Pulmonary artery endothelial cell (primary cell): ENCODE data around the gene PROC. TPM values are rescaled to one million over a fixed set of nuclear protein-coding genes. Genes with fewer than 3 reads are reported as not detected.

Experiments
- DNase-seq: peaks from one replicate; pipeline ENCODE4 v3.0.0-alpha.2; 2011; ENCODE audit warnings: low read depth, low spot score
- total RNA-seq: library from RNA; depleted of rRNA; stranded (reverse); fragments of >200 nt; gene quantifications from 2 replicates; pipeline ENCODE4 v1.2.3, GENCODE V29; 2014

The PROC gene
- not detected in 2 replicates for total RNA-seq

DNA sequence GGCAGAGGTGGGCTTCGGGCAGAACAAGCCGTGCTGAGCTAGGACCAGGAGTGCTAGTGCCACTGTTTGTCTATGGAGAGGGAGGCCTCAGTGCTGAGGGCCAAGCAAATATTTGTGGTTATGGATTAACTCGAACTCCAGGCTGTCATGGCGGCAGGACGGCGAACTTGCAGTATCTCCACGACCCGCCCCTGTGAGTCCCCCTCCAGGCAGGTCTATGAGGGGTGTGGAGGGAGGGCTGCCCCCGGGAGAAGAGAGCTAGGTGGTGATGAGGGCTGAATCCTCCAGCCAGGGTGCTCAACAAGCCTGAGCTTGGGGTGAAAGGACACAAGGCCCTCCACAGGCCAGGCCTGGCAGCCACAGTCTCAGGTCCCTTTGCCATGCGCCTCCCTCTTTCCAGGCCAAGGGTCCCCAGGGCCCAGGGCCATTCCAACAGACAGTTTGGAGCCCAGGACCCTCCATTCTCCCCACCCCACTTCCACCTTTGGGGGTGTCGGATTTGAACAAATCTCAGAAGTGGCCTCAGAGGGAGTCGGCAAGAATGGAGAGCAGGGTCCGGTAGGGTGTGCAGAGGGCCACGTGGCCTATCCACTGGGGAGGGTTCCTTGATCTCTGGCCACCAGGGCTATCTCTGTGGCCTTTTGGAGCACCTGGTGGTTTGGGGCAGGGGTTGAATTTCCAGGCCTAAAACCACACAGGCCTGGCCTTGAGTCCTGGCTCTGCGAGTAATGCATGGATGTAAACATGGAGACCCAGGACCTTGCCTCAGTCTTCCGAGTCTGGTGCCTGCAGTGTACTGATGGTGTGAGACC lies at the start of gene PROC:
PROC (plus strand) TSS at position 128 of the 812 bp plus-strand sequence. CDS start 1,516 bp downstream, outside the sequence.
- no peak for DNase-seq

DNA sequence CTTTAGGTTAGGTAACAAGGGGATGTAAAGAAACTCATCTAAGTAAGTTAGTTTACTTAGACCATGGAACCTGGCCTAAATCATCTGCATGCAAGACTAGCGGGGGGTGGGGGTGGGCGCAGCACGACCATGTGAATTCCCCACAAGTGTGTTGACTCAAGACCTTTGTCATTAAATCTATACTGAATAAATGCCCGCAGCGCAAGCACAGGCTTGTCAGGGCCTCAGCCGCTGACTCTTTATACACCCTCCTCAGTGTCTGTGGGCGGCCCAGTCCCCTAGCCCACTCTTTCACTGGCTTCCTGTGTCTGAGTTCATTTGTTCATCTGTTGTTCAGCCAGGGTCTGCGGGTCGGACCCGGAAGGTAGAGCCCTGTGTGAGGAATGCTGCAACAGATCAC lies 48.2 kb upstream of the PROC start:
- DNase-seq = no peak

DNA sequence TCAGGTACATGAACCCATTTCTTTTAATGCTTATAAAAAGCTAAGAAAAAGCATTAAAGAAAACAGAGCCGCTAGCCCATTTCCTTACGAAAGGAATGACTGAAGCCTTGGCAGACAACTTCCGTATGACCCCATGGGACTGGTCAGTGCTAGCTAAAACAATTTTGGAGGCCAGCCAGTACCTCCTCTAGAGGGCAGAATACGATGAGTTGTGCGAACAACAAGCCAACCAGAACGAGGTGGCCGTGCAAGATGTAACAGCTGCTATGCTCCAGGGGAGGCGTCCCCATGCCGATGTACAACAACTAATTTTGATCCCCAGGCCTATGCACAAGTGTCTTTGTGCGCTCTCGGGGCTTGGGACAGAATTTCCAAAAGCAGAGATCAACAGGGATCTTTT lies 47.2 kb upstream of the PROC start:
- no peak for DNase-seq

DNA sequence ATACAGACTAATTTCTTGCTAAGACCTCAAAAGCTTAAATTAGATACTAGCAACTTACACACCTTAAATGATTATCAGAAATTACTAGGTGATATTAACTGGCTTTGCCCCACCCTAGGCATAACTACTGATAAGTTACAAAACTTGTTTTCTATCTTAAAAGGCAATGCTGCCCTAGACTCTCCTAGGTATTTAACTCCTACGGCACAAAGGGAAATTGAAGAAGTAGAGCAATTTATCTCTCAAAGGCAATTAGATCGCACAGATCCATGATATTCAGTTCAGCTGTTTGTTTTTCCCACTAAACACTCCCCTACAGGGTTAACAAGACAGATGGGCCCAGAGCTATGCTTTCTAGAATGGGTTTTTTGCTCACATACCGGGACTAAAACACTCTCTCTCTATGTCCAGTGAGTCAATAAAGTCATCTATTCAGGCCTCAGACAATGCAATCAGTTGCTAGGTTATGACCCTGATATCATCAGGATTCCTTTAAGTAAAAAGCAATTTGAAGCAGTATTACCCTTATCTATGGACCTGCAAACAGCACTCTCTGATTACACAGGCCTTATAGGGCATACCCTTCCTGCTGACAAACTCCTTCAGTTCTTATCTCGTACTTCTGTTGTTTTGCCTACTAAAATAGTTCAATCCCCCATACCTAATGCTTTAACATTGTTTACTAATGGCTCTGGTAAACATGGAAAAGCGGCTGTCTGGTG lies 44.7 kb upstream of the PROC start:
- DNase-seq = no peak

DNA sequence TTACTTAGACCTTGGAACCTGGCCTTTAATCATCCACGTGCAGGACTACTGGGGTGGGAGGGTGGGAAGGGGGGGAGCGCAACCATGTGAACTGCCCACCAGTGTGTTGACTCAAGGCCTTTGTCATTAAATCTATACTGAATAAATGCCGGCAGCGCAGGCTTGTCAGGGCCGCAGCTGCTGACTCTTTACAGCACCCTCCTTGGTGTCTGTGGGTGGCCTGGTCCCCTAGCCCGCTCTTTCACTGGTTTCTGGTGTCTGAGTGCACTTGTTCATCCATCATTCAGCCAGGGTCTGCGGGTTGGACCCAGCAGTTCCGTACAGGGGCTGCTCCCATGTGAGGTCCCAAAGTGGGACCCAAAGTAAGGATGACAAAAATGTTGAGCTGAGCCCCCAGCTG lies 42.0 kb upstream of the PROC start:
- no peak for DNase-seq

DNA sequence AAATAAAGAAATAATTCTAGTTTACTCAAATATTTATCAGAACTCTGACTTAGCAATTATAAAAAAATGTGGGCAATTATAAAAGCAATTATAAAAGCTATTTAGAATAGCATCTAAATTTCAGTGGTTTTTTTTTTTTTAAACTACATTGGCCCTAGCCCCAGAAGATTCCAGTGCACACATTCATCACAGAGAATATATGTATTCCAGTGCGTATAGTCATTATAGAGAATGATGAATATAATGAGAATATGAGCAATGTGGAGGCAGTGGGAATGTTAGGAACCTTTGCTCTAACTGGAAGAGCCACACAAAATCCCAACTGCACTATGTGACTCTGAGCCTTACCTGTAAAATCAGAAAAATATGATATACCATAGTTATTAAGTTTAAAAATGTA lies 41.0 kb upstream of the PROC start:
- DNase-seq = no peak

DNA sequence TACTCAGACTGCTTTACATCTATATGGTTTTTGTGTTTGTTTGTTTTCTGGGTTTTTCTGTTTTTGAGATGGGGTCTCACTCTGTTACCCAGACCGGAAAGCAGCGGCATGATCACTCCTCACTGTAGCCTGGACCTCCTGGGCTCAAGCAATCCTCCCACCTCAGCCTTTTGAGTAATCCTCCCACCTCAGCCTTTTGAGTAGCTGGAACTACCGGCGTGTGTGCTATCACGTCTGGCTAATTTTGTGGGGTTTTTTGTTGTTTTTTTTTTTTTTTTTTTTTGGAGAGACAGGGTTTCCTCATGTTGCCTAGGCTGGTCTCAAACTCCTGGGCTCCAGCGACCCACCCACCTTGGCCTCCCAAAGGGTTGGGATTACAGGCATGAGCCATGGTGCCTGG lies 39.5 kb upstream of the PROC start:
- no peak for DNase-seq

DNA sequence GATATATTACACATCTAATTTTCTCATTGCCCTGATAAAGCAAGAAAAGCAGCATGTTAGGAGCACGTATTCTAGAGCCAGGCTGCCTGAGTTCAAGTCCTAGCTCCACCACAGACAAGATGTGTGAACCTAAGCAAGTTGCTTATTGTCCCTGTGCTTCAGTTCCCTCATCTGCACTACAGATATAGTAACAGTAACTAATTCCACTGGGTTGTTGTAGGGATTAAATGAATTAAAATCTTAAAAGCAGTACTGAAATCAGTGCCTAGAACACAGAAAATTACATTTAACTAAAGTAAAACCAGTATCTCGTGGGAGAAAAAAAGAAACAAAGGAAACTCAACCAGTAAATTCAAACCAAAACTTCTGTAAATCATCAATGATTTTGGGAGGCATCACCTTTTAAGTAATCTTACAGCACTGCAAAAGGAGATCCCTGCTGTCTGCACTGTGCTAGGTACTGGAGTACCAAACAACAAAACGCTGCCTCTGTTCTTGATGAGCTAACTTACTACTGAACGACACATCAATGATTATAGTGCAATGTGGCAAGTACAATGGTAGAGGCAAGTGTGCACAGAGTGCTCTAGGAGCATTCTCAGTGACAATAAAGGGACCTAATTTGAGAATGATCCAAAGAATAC lies 38.4 kb upstream of the PROC start:
- no peak for DNase-seq

DNA sequence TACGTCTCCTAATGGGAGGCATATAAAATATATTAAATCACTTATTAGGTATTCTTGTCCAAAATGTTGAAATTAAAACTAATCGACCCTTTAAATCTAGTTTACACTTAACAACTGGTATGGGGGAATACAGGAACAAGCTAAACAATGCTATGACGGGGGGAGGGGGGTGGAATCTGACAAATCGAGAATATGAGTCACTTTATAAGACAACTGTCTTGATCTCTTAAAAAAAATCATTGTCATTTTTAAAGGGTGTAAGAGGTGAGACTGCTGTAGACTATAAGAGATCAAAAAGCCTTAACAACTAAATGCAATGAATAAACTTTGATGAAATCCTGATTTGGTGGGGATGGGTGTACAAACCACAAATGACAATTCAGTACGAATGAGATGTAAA lies 36.5 kb upstream of the PROC start:
- no peak for DNase-seq

DNA sequence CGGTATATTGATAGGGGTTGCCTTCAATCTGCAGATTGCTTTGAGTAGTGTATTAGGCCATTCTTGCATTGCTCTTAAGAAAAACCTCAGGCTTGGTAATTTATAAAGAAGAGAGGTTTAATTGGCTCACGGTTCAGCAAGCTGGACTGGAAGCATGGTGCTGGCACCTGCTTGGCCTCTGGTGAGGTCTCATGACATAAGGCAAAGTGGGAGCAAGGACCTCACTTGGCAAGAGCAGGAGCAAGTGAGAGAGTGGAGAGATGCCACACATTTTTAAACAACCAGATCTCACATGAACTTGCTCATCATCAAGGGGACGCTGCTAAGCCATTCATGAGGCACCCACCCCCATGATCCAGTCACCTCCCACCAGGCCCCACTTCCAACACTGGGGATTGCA lies 35.4 kb upstream of the PROC start:
- no peak for DNase-seq

DNA sequence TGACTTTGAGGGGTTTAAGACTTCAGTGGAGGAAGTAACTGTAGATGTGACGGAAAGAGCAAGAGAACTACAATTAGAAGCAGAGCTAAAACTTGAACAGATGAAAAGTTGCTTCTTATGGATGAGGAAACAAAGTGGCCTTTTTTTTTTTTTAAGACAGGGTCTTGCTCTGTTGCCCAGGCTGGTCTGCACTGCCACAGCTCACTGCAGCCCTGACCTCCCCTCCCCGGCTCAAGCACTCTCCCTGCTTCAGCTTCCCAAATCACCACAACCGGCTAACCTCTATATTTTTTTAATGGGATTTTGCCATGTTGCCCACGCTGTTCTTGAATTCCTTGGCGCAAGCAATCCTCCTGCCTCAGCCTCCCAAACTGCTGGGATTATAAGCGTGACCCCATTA lies 33.7 kb upstream of the PROC start:
- DNase-seq = no peak

DNA sequence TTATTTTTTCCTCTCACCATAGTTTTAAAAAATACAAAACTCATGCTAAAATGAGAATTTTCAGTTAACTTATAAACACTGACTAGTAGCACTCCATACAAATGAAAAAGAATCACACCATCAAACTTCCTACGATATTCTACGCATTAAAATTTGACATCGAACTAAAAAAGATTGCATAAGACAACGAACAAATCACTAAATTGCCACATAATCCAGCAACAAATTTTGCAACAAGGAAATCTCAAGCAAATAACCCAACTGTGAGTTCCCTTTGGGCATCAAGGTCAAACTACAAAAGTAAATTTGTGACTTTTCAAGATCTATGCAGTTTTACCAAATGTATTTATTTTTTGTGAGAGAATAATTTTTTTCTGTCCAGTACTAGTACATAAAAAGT lies 32.0 kb upstream of the PROC start:
- DNase-seq = no peak

DNA sequence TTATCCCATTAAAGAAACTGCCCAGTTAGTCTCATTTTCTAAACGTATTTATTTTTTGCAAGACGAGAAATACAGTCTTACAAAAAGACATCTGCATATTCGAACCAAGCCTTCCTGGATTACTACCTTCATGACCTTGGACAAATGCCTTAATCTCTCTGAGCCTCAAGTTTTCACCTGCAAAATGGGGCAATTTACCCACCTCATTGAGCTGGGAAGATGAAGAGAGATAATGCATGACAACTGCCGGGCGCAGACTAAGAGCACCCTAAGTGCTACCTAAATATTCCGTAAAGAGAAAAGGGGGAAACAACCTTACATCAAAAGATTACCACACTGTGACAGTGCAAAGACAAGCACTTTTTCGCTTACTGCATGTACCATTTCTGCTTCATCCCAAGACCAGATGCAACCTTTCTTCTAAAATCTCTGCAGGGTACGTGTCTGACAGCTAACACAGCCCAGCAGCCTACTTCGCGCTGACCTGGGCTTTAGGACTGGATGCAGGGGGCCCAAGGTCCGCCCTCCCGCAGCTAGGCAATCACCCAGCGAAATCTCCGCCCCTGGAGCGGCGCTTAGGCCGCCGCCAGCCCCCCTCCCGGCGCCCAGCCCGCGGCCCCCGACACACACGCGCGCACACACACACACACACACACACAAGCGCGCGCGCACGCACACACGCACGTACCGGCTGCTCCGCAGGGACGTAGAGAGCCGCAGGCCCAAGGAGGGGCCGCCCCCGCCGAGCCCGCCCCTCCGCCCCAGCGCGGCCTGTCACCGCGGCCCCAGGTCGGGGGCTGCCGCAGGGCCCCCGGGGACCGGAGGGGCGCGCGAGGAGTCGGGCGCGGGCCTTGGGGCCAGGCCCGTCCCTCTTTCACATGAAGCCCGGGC lies 31.2 kb upstream of the PROC start:
- peak; percentile 68 for DNase-seq

DNA sequence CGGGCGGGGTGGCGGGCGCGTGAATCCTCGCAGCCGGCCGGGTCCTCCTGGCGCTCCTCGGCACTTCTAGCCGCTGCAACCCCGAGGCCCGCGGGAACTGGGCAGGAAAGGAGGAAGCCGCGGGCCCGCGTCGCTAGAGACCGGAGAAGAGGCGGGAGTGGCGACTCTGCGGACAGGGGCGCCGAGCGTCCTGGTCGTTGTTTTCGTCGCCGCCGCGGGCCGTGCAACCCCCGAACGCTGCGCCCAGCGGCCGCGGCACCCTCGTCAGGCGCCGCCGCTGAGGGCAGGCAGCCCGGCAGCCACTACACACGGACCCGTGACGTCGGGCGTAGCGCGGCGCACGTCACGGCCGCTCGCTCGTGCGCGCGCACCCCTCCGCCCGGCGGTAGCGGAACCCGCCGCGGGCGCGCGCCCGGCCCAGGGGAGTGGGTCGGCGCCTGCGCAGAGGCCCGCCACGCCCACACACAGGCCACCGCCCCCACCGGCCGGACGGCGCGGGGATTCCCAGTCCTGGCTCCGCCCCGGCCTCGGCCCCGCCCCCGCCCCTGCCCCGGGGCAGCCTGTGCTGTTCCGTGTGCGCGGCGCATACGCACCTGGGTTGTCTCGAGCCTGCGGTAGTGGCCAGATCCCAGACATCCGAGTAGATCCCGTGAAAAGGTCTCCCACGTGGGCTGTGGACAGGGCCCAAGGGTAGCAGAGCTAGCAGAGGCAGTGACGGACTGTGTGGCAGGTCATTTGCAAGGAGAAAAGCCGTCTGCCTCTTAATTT lies 30.4 kb upstream of the PROC start, which contains the start of gene MAP3K2:
MAP3K2 (minus strand) TSS at position 321 of the 768 bp plus-strand sequence. CDS start 44,846 bp downstream, outside the sequence.
- peak; percentile 60 for DNase-seq

DNA sequence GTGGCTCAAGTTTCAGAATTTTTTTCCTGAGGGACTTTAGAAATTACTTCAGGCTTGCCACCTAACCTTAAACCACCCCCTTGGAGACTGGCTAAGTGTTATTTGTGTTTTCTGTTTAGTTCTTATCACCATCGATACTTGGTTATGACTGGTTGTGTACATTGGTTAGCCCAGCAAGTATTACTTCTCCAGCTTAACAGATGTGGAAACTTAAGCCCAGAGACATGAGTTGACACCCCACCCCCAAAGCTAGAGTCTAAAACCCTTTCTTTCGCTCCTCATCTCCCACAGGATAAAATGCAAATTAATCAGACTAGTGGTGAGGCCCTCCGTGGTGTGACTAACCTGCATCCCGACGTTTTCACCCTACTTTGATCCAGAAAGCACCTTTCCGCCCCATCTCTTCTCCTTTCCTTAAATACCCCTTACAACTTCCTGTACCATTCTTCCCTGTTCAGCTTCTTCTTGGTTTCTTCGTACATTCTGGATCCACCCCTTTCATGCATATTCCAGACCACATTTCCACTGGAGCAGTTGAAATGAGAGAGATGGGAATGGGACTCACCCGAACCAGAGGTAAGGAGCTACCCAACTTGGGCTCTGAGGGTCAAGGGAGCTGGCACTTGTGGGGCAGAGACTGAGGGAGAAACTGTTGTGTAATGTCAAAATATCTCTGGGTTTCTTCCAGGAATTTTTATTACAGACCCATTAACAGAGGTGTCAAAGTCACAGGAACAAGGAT lies 29.6 kb upstream of the PROC start:
- DNase-seq = no peak

DNA sequence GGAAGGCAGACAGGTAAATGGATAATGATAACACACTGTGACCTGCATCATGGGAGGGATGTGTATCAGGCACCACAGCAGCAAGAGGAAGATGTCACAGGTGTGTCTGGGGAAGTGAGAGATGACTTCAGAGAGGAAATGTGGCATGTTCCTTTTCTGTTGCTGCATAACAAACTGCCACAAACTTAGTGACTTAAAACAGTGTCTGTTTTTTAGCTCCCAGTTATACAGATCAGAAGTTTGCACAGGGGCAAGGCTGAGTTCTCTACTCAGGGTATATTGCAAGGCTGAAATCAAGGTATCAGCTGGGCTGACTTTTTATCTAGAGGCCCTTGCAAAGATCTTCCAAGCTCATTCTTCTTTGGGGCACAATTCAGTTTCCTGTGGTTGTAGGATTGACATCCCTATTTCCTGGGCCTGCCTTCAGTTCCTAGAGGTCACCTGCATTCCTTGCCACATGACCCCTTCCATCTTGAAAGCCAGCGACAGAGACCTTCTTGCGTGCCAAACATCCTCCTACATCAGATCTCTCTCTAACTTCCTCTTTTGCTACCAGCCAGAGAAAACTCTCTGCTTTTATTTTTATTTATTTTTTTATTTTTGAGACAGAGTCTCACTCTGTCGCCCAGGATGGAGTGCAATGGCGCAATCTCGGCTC lies 28.3 kb upstream of the PROC start:
- DNase-seq = no peak

DNA sequence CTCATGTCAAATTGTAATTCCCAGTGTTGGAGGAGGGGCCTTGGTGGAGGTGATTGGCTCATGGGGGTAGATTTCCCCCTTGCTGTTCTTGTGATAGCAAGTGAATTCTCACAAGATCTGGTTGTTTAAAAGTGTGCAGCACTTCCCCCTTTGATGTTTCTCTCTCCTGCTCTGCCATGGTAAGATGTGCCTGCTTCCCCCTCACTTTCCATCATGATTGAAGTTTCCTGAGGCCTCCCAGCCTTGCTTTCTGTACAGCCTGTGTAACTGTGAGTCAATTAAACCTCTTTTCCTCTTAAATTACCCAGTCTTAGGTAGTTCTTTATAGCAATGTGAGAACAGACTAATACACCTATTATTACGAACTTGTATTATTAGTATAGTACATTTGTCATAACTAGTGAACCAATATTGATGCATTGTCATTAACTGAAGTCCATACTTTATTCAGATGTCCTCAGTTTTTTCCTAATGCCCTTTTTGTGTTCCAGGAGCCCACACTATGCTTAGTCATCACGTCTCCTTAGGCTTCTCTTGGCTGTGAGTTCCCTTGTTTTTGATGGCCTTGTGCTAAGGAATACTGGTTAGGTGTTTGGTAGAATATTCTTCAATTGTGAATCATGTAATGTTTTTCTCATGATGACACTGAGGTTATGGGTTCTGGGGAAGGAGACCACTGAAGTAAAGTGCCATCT lies 25.9 kb upstream of the PROC start:
- no peak for DNase-seq

DNA sequence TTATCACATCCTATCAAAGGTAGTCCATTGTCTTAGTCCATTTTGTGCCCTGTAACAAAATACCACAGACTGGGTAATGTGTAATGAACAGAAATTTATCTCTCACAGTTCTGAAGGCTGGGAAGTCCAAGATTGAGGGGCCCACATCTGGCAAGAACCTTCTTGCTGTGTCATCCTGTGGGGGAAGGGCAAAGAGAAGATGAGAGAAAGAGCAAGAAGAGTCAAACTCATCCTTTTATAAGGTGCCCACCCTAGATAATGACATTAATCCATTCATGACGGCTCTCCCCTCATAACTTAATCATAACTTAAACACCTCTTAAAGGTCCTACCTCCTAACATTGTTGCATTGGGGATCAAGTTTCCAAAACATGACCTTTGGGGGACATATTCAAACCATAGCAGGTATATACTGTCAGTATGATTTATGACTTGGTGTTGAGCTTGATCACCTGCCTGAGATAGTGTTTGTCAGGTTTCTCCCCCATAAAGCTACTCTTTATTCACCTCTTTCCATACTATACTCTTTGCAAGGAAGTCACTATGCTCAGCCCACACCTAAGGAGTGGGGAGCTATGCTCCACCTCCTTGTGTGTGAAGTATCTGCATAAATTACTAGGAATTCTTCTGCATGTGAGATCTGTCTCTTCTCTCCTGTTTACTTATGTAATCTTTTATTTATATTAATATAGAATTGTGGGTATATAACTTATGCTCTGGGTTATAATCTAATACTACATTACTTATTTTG lies 25.2 kb upstream of the PROC start:
- DNase-seq = no peak
